Ramos (cell line): ENCODE measurements around the gene HK2.
"Not testable (repeated sequence)": the region's sequence is repeated elsewhere in the genome, so short reads cannot be mapped to it uniquely, and the experiment has no call there.

ENCODE experiments used
- in situ Hi-C: fragments of 300-500 bp; cut with MboI; formaldehyde crosslinking; loops from one replicate; pipeline ENCODE4 v1.14.3; 2022; ENCODE audit warnings: low sequenced_read_pairs; ENCODE audit not compliant: unreplicated experiment

Gene HK2

DNA sequence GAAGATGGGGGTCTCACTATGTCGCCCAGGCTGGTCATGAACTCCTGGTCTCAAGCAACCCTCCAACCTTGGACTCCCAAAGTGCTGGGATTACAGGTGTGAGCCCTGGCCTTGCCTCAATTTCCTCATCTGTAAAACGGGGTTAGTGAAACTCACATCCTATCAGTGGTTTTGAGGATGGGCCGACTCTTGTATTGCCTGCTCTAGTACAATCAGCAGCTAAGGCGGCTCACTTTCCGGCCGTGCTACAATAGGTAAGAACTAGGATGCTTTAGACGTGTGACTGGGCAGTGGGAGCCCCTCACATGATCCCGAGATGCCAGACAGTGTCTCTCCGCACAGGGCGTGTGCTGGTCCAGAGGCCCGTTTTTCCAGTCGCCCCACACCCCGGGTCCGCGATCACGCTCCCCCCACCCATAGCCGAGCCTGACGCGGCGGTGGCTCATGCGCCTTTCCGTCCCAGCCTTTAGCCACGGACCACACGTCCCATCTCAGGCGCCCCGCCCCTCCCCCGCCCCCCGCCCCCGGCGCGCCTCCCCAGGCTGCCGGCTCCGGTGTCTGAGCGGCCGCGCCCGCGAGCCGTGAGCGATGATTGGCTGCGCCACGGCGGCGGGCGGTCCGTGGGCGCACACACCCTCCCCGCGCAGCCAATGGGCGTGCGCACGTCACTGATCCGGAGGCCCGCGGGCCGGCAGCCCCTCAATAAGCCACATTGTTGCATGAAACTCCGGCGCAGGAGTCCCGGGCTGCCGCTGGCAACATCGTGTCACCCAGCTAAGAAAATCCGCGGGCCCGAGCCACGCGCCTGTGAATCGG, at the start of gene HK2:
TSS of gene HK2 (plus strand) at position 710 of the 816 bp plus-strand sequence. CDS start 454 bp downstream, outside the sequence.
- in situ Hi-C loops, result no loop called here

DNA sequence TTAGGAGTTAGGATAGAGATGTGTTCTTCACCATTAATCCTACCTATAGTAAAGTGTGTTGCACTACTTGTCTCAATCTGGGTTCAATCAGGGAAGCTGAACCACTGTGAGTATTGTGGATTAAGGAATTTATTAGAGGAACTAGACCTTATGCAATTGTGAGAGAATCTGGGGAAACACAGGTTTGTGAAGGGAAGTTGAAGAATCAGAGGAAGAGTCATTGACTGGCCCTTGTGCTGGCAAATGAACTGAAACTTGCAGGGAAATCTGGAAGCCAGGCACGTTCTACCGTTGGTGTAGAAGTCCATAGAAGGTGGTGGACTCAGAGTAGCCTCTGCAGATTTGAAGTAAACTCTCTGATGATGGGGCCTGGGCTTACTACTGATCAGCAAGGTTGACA, 44.7 kb upstream of the HK2 start:
- in situ Hi-C loops, result no loop called here

DNA sequence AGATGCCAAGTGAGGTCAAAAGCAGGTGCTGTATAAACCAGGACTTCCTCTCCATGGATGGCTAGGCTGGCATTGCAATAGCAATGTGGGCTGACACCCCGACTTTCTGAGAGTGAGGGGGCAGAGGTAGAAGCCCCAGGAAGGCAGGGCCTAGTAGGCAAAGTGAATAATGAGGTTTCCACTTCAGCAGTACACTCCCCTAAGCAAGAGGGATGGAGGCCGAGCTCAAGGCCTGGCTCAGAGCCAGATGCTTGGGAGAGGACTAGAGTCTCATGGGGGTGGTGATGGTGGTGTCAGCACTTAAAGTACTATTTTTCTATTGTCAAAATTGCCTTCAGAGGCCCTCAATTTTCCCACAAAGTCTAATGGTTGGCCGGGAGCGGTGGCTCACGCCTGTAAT, 41.6 kb upstream of the HK2 start:
- in situ Hi-C loops, result no loop called here

DNA sequence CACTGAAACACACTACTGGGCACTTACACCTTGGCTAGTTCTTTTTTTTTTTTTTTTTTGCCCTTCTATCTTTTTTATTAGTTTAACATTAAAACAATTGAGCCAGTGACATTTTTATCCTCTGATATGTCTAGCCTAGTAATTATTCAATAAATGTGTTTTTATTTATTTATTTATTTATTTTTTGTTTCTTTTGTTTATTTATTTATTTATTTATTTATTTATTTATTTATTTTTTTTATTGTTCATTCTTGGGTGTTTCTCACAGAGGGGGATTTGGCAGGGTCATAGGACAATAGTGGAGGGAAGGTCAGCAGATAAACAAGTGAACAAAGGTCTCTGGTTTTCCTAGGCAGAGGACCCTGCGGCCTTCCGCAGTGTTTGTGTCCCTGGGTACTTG, 39.0 kb upstream of the HK2 start:
- in situ Hi-C loops, result not testable (repeated sequence)

DNA sequence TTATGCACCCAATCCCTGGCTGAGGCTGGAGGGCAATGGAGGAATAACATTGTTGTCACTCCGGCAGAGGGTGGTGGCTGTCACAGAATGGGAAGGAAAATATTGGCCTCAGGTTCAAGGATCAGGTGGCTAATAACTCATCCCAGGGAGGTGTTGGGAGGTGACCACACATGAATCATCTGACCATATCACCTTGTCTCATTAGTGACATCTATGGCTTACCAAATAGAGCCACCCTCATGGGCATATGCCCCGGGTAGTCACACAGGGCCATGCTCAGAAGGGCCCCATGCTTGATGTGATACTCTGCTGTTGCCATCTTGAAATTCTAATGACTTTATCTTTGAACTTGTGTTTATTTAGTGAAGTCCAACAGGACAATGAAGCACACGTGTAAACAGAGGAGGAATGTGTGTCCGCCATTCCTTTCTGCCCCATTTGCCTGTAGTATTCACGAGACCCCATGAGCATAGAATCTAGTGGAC, 27.5 kb upstream of the HK2 start:
- in situ Hi-C loops, result no loop called here

DNA sequence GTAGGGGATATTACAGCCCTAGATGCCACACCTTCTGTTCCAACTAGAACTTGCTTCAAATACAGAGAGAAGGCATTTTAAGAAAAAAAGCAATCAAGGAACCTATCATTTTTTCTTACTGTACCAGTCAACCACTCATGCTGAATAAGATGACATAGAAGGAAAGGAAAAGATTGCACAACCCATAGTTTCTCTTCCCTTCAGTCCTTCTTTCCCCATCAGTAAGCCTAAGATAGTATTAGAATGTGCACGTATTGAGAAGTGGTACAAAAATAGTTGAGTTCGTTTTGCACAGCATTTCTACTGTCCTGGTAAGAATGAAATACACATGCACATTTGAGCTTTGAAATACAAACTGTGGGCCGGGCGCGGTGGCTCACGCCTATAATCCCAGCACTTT, 27.0 kb upstream of the HK2 start:
- in situ Hi-C loops, result no loop called here

DNA sequence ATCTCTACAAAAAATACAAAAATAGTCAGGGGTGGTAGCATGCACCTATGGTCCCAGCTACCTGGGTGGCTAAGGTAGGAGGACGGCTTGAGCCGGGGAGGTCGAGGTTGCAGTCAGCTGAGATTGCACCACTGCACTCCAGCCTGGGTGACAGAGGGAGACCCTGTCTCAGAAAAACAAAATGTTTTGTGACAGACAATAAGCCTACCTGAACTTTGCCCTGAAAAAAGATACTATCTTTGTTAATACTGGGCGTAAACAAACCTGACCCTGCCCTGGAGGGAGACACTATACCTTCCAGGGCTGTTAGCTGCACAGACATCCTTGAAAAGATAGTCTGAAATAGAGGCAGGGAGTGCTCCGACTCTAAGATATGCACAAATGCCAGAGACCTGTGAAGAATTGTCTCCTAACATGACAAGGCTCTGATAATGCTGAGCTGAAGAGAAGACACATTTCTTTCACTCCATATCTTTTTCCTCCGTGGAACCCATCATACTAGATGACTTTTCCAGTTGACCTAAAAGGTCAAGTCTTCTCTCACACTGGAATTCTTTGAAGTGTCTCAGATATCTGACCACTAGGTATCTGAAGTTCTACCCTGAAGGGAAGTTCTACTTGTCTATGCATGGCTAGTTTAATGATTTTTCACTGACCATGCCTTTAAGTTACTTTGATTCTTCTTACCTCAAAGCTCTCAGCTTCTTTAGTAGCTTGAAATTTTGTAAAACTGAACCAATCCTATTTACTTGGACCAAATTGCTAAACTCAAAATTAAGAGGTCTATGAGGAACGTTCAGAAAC, 20.9 kb upstream of the HK2 start:
- in situ Hi-C loops, result no loop called here

DNA sequence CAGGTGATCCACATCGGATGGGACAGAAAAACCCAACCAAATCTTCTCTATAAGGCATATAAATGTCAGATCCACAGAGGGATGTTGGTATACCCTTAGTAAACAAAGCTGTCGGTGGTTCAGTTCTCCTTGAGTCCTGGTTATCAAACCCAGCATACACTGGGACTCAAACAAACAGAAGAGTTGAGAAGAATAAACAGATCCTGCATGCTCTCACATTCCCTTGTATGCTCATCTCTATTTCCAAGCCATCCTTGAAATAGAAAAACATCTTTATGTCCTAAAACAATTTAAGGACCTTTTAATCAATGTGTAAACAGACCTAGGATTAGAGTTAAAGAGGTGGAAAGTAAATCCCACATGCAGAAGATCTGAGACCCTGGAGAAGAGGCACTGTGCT, 19.8 kb upstream of the HK2 start:
- in situ Hi-C loops, result no loop called here

DNA sequence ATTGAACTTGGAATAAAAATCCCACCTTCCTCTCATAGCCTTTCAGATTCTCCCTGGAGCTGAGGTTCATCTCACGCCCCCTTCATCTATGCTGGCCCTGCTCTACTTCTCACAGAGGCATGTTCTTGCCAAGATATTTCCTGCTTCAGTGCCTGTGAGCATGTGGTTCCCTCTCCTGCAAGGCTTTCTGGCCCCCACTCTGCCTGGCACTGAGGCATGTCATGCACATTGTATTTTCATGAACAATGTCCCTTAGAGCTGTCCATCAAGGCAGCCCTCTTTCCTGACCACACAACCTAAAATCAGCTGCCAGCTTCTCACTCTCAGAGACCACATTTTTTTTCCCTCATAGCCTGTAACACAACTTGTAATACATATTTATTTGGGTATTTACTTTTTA, 18.0 kb upstream of the HK2 start:
- in situ Hi-C loops, result no loop called here

DNA sequence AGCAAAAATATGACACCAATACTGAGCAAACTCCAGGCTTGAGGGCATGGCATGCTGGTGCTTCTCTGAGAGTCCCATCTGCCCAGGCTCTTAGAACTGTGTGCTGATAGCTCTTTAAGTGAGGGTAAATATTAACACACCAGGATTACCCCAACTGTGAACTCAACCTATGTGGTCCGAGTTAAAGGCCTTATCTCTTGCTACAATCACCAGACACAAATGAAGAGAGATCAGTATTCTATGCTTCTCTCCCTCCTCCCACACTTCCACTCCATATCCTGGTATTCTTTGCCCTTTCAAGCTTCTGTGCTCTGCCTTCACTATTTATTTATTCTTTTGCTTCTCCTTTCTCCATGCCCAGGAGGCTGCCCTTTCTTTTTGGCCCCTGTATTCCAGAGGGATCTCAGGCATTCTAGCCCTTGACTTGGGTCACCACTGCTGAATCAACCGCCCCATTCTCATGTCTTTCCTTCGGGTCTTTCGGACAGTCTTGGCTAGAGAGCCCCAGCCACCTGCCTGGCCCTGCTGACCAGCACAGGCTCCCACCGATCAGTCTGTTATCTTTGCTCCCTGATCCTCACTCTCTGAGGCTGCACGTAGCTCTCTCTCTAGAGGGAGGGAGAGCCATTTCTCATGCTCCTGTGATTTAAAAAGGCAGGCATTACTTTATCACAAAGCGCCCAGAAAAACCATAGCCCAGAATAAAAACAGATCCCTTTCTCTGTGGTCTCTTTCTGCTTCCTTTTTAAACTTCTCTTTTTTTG, 17.2 kb upstream of the HK2 start:
- in situ Hi-C loops, result no loop called here

DNA sequence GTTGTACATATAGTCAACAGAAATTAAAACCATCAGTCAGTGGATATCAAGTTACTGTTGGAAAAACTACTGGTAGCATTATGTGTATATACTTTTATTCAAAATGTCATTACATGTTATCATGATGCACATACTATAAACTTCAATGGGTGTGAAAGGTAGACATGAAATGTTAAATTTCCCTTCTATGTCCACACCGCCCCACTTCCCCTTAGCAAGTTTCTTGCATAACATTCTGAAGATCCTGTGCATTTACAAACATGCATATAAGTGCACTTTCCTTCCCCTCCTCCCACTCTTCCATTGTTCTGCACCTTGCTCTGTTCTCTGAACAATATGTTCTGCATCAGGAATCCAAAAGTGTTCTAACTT, 16.6 kb upstream of the HK2 start:
- in situ Hi-C loops, result no loop called here

DNA sequence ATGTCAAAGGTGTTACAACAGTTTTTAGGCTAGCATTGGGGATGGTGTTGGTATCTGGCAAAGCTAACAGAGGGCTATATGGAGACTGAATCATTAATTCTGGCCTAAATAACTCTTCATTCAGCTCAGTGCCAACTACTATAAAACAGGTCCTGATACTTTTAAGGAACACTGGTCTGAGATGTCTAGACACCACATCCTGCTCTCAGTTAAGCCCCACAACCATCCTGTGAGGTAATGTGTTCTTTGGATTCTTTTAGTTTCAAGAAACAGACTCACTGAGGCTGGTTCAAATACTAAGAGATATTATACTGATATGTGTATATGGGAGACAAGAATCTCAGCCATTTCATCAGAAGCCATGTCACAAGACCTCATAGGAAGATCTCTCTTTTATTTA, 14.2 kb upstream of the HK2 start:
- in situ Hi-C loops, result no loop called here

DNA sequence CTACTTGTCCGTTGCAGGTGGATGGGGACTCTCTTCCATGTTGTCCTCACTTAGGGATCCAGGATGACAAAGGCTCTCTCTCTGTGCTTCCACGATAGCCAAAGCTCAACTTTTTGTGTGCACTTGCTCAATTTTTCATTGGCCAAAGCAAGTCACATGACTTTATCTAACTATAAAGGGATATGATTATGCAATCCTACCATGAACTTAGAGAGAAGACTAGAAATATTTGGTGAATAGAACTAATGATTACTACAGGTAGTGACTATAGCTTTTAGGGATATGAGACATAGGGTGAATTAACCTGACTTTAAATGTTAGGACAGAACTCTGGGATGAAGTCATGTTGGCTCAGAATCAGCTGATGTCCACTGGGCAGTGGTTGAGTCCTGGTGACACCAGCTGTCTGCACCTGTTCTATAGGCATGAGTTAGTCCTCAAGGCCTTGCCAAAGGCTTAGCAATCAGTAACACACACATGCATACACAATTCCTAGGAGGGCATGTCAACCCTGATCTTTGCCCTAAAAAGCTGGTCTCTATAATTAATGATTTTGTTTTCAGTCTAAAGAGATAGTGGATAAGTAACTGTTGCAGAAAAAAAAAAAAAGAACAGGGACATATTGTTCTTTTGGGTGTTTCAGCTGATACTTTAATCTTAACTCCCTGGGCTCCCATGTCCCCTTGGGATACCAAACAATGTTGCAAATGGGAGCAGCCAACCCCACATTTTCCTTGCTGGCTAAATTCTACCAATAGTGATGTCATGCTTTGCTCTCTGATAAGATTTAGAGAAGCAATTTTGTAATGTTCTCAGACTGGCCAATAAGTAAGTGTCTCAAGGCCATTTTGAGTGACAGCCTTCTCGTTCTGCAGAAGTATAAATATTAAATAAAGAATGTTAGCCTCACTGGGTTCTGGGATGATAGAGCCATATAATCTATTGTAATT, 12.5 kb upstream of the HK2 start:
- in situ Hi-C loops, result no loop called here

DNA sequence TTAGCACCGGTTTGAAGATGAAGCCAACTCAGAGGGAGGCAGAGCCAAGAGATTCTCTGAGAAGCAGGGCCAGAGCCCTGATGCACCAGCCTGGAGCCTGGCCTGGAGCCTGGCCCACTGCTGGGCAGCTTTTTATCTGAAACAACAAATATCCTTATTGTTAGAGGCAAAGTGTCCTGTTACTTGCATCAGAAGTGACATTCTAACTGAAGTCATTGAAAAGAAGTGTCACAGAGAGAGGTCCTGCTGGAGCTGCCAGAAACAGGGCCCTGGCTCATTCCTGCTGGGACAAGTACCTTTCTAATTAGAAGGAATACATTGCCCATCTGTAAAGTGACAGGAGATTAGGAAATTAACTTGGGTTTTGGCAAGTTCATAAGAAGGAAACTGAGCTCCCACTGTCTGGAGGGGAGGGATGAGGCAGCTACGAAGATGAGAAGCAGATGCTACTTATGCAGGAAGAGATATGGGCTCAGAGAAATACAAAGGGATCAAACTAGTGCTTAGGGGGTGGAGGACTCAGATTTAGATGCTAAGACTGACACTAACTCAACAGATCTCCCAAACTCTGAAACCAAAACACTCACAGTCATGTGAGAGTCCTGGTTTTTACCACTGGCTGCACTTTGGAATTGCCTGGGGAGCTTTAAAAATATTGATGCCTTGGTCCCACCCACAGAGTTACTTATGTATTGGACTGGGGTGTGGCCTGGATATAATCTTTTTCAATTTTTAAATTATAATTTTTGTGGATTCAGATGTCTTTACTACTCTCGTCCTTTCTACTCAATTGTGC, 11.0 kb upstream of the HK2 start:
- in situ Hi-C loops, result no loop called here

DNA sequence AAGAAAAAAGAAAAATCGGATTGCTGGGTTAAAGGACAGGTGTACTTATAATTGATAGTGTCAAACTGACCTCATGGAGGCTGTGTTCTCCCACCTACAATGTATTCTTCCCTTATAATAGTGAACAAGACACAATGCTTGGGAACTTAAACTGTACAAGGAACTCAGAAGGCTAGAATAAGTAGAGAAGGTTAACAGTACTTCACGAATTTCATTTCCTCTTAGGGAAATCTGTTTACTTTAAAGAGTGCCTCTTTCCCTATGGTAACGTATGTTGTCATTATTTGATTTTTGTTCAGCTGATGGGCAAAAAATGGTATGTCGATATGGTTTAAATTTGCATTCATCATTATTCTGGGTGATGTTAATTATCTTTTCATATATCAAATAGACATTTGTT, 9.2 kb upstream of the HK2 start:
- in situ Hi-C loops, result no loop called here

DNA sequence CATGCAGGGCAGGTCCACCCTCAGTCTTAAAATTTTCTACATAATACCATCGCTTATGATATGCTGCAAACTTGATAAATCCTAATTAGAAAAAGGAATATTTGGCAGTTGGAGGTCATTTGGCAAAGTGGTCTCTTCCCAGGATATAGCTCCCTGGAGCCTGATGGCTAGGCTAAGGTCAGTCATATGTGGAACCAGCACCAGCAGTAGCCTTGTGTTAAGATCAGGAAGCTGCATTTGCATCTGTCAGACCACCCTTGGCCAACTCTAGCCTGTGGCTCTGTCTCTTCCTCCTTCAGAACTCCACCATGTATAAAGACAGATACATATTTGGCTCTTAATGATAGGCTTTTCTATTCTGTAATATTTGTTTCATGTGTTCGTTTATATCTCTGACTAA, 5.4 kb upstream of the HK2 start:
- in situ Hi-C loops, result no loop called here

DNA sequence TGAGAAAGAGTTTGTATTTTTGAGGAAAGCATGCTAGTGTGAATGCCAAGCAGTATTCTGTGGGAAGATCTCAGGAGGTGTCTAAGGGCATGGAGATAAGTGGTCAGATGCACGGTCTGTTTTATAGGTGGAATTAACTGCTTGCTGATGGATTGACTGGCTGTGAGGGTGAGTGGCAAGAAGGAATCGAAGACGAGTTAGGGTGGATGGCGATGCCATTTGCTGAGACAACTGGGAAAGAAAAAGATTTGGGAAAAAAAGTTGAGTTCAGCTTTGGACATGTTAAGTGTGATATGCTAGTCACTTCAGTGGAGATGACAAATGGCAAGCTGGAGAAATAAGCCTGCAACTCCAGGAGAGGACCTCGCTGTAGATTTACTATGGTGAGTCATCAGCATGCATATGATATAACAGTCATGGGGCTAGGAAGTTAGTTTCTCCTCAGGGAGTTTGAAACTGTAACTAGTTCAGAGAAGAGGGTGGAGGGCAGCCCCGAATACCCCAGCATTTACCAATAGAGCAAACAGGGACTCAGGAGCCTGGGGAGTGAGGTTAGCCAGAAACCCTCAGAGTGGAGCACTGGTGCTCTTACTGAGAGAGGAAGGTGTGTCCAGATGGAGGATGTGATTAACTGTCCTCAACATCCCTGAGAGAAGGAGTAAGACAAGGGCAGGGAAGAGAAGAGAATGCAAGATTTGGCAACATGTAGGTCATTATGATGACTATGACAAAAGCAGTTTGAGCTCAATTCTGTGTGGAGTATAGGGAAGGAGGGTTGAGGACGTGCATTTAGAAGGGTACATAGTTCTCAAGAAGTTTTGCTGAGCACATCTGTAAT, 2.0 kb upstream of the HK2 start:
- in situ Hi-C loops, result no loop called here

DNA sequence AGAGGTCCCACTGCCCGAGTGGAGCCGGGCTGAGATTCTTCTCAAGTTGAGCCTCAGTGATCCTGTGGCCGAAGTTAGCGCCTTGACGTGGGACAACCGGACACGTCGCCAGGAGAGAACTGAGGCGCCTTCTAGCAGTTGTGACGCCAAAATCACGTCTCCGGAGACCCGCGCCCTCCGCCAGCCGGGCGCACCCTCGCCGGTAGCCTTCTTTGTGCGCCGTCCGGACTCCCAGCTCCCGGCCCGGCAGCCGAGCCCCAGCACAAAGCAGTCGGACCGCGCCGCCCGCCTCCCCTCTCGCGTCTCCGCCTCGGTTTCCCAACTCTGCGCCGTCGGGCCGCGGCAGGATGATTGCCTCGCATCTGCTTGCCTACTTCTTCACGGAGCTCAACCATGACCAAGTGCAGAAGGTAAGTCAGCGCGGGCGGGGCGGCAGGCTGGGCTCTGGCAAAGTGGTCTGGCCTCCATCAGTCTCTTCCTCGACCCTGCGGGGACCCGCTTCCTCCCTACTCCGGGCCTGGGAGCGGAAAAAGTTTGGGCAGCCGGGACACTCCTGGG, 386 bp downstream of the HK2 start:
- in situ Hi-C loops, result not testable (repeated sequence)
